GM12872 (cell line): Measurements from ENCODE around the gene TBX15.

Source experiments
- TF ChIP-seq, protein P1 (sequence below): IDR thresholded peaks from 3 replicates; pipeline ENCODE4 v1.5.1; 2011; ENCODE audit warnings: low read depth, mild to moderate bottlenecking, low read length, moderate library complexity; ENCODE audit not compliant: insufficient read depth

TBX15 gene

DNA sequence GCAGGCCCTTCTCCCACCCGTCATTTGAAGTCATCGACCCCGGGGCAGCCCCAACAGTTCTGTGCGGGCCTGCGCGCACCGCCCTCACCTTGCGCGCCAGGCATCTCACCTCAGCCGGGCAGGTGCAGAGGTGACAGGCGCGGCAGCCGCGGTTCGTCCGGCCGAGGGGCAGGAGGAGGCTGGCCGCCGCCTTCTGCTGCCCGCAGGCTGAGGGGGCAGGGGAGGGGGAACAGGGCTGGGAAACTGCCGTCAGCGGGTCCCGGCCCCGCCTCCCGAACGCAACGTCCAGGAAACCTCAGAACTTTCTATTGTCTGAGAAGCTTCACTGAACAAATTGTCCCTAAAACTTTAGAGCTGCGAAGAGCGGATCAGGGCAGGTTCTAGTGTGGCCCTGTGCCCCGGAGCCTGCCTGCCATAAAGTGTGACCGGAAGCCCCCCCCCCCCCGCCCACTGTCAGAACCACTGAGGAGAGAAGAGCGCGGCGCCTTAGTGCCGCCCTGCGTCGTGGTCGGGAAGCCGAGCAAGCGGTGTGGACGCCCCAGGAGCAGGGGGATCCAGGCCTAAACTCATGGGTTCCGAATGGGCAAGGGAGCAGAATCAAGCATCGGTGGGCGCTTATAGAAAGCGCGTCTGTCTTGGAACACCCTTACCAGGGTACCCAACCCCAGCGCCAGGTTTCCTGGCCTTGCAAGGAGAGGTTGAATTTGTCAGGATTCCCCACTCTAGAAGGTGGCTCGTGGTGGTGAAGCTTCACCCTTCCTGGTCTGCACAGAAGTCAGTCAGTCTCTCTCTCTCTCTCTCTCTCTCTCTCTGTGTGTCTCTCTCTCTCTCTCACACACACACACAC, 13.3 kb upstream of the TBX15 start:
- TF ChIP-seq, protein P1, sequence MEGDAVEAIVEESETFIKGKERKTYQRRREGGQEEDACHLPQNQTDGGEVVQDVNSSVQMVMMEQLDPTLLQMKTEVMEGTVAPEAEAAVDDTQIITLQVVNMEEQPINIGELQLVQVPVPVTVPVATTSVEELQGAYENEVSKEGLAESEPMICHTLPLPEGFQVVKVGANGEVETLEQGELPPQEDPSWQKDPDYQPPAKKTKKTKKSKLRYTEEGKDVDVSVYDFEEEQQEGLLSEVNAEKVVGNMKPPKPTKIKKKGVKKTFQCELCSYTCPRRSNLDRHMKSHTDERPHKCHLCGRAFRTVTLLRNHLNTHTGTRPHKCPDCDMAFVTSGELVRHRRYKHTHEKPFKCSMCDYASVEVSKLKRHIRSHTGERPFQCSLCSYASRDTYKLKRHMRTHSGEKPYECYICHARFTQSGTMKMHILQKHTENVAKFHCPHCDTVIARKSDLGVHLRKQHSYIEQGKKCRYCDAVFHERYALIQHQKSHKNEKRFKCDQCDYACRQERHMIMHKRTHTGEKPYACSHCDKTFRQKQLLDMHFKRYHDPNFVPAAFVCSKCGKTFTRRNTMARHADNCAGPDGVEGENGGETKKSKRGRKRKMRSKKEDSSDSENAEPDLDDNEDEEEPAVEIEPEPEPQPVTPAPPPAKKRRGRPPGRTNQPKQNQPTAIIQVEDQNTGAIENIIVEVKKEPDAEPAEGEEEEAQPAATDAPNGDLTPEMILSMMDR: no peak

DNA sequence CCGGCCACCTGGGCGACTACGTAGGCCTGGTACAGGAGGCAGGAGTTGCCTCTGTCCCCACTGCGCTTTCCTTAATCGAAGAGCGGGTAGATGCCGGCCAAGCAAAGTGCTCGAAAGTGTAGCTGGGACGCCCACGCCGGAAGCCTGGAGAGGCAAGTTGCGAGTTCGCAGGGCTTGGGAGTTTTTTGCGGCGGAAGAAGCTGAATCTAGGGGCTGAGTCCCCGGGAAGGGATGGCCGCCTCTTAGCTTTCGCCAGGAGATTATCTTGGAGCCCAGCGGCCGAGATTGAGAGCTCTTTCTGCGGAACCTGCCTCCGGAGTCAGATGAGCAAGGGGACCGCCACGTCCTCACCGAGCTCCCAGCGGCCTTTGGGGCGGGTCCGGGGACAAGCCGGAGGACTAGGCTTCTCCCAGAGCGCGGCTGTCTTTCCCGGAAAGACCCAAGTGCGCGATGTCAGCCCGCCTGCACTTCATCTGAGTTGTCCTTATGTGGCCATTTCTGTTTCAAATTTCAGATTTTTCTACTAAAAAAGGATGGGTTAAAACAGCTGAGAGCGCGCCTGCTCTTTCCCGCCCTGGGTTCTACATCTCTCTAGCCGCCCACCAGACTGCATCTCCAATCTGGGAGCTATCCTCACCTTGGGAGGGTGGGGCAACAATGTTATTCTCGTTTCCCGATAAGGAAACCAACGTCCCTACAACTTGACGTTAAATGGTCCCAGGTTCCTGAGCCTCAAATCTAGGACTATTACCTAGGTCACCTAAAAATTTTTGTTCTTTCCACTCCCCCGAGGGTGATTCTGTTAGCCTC, 12.4 kb upstream of the TBX15 start:
- TF ChIP-seq, protein P1: no peak

DNA sequence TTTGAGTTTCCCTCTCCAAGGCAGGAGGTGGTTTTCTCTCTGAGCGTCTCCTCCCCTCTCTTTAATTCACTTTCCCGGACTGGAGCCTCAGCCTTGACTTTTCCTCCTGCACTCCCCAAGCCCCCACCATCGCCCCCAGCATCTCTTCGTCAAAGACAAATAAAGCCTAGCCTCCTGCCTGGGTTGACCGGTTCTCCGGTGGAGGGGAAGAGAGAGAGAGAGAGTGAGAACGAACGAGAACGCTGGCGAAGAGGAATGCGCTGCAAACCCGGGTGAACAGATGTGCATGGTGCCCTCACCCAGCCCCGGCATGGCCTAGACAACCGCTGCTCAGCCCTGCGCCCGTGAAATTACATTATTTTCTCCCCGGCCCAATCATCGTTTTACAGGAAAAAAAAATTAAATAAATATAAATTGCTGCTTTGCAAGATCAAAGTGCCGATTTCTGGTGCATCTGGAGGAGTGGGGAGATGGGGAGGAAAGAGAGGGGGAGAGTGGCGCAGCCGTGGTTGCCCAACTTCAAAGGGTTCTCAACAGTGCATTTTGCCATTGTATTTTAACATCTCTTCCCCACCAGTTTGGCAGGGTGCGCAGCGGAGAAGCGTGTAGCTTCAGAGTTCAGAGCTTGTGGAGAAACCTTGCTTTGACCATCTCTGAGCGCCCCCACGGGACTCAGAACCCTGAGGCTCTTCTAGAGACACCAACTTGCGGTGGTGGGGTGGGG, 11.4 kb upstream of the TBX15 start:
- TF ChIP-seq, protein P1: no peak

DNA sequence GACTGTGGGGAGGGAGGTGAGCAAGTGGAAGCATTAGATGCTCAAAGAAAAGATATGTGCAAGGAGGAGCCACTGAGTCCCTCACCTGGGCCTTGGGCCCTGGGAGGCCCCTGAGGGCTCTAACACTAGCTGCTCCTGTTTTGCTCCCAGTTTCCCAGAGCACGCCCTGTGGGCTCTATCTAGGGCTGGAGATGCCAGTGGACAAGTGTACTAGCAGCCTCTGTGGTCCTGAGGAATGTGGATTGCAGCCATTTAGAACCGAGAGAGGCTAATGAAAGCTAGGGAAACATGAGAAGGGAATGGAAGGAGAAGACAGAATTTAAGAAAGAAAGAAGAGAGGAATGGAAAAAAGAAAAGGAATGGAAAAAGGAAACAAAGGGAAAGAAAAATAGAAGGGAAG, 10.0 kb upstream of the TBX15 start:
- TF ChIP-seq, protein P1: no peak

DNA sequence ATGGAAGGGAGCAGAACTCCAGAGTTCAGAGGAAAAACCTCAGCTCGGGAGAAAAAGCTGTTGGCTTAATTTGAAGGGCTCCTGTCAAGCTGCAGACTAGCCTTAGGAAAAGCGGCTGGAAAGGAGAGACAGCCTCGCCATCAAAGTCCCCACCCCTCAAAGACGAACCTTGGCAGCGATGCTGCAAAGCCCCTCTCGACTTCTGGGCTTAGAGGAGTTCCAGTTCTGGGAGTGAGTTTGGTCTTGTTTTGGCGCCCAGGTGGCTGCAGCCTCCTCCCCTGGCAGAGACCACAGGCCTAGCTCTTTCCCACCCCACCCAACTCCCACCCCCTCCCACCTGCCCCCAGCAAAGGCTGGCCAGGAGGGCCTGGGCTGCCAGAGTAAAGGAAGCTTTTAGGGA, 9.1 kb upstream of the TBX15 start:
- TF ChIP-seq, protein P1: no peak

DNA sequence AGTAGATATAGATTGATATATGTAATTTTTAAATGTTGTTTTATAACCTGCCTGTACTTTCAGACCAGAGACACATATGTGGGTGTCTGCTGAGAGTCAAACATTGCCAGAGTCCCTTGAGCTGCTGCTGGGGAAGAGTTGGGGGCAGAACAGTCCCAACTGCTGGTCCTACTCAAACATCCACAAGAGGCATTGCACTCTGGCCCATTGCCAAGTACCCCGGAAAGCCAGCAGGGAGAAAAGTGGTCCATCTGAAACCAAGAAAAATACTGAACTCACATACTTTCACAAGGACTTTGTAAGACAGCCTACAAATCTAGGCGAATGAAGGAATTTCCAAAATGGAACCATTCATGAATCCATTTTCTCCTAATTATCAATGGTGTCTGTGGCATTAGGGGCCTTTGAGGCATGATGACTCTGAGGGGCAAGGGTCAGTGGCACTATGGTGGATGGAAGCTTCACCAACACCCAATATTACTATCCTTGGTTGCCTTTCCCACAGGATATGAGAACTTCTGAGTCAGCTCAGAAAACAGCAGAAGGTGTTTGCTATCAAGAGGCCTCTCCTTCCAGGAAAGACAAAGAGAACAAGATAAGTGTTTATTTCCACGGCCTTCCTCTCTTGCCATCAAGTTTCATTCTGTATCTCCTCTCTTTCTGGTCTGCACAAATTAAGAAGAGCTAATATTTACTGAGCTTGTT, 7.3 kb upstream of the TBX15 start:
- TF ChIP-seq, protein P1: no peak
